A549 (cell line): ENCODE measurements around the gene ANKRD28. TPM values are rescaled to one million over a fixed set of nuclear protein-coding genes. Genes with fewer than 3 reads are reported as not detected.

Experiments
- ATAC-seq, 2 experiments: fragments of 200-7000 bp in 1 of 2; fragments of >200 bp in 1 of 2; cut with Nextera tagmentation in 1 of 2; cut with Tn5 transposase in 1 of 2; 3 replicates each; pipeline versions ENCODE4 v1.8.0 to v1.9.1; 2018 to 2020; ENCODE audit warnings: mild to moderate bottlenecking in 1 of 2, moderate library complexity in 1 of 2
- CTCF ChIA-PET: fragments of 300-600 bp; sonication (Branson Sonifier 250); formaldehyde crosslinking; extraction: SDS; loops from one replicate; lab custom pipeline; 2021; ENCODE audit warnings: antibody characterized with exemption, inconsistent platforms; lab: Yijun Ruan, JAX
- POLR2A ChIA-PET: fragments of 350-600 bp; formaldehyde crosslinking; extraction: SDS; loops from one replicate; lab custom pipeline; 2021; ENCODE audit warnings: antibody characterized with exemption, inconsistent platforms; lab: Yijun Ruan, JAX
- DNase-seq, 2 experiments: peaks; one replicate each; pipeline versions ENCODE4 v3.0.0 to v3.0.0-alpha.2; 2011 to 2016; ENCODE audit warnings: low read depth in 1 of 2, low spot score in 1 of 2
- FAIRE-seq: peaks from 2 replicates; lab custom pipeline; 2011; peaks lifted over from hg19 to GRCh38; lab: Jason Lieb, UNC
- H3K27ac ChIP-seq, 2 experiments: fragments of >200 bp; sonication (Bioruptor Twin); formaldehyde crosslinking; 3 replicates each; pipeline ENCODE4 v1.5.1; 2016 to 2017
- H3K4me1 ChIP-seq: fragments of >200 bp; sonication (Bioruptor Twin); formaldehyde crosslinking; 3 replicates; pipeline ENCODE4 v1.6.1; 2016
- H3K4me2 ChIP-seq: fragments of >200 bp; sonication (Bioruptor Twin); formaldehyde crosslinking; 3 replicates; pipeline ENCODE4 v1.6.1; 2016
- H3K4me3 ChIP-seq: fragments of >200 bp; sonication (Bioruptor Twin); formaldehyde crosslinking; 3 replicates; pipeline ENCODE4 v1.5.1; 2016
- H3K9me3 ChIP-seq: fragments of >200 bp; sonication (Bioruptor Twin); formaldehyde crosslinking; 3 replicates; pipeline ENCODE4 v1.6.1; 2016
- BCL3 ChIP-seq: fragments of >200 bp; sonication (Bioruptor Twin); formaldehyde crosslinking; IDR thresholded peaks from 3 replicates; pipeline ENCODE4 v1.6.1; 2016
- BHLHE40 ChIP-seq: IDR thresholded peaks from 2 replicates; pipeline ENCODE4 v1.6.1; 2012; ENCODE audit warnings: low read depth, low read length, inconsistent platforms
- CBX2 ChIP-seq: fragments of 200-600 bp; sonication (generic); IDR thresholded peaks from 2 replicates; pipeline ENCODE4 v1.6.1; 2016; ENCODE audit warnings: low read depth, mild to moderate bottlenecking, borderline replicate concordance
- CTCF ChIP-seq: fragments of >200 bp; sonication (Bioruptor Twin); formaldehyde crosslinking; IDR thresholded peaks from 3 replicates; pipeline ENCODE4 v1.5.1; 2016
- E2F6 ChIP-seq: IDR thresholded peaks from 2 replicates; pipeline ENCODE4 v1.6.1; 2012; ENCODE audit warnings: low read depth, borderline replicate concordance
- EHF ChIP-seq: fragments of 250-450 bp; sonication (Bioruptor Pico); IDR thresholded peaks from 2 replicates; pipeline ENCODE4 v1.5.0; 2020; ENCODE audit warnings: mild to moderate bottlenecking
- EHMT2 ChIP-seq: fragments of 200-600 bp; sonication (generic); IDR thresholded peaks from 2 replicates; pipeline ENCODE4 v1.6.1; 2016; ENCODE audit warnings: antibody characterized with exemption, low read depth, mild to moderate bottlenecking, moderate library complexity
- ELK1 ChIP-seq: fragments of 150-350 bp; IDR thresholded peaks from 2 replicates; pipeline ENCODE4 v1.6.1; 2014; ENCODE audit warnings: low read depth, mild to moderate bottlenecking, low read length
- EP300 ChIP-seq, 2 experiments: fragments of >200 bp; sonication (Bioruptor Twin); formaldehyde crosslinking; IDR thresholded peaks; 2 replicates in 1 of 2; 3 replicates in 1 of 2; pipeline ENCODE4 v1.6.1; 2016 to 2017
- FOSL2 ChIP-seq, 2 experiments: fragments of 450-650 bp in 1 of 2; fragments of >200 bp in 1 of 2; sonication (Bioruptor Twin) in 1 of 2; formaldehyde crosslinking; IDR thresholded peaks; 2 replicates each; pipeline versions ENCODE4 v1.5.0 to v1.6.1; 2016 to 2020; ENCODE audit warnings: mild to moderate bottlenecking in 1 of 2, moderate library complexity in 1 of 2
- FOXS1 ChIP-seq: fragments of 250-450 bp; sonication (Bioruptor Pico); IDR thresholded peaks from 2 replicates; pipeline ENCODE4 v1.5.0; 2020; ENCODE audit warnings: mild to moderate bottlenecking, moderate library complexity
- HOXB5 ChIP-seq: fragments of 250-450 bp; sonication (Bioruptor Pico); IDR thresholded peaks from 2 replicates; pipeline ENCODE4 v1.5.0; 2020; ENCODE audit warnings: mild to moderate bottlenecking, moderate library complexity
- MAX ChIP-seq: IDR thresholded peaks from 2 replicates; pipeline ENCODE4 v1.6.1; 2012
- MAZ ChIP-seq: fragments of 150-350 bp; IDR thresholded peaks from 2 replicates; pipeline ENCODE4 v1.6.1; 2014; ENCODE audit warnings: antibody characterized with exemption, low read depth, low read length, borderline replicate concordance
- NPAS2 ChIP-seq: fragments of 250-450 bp; sonication (Bioruptor Pico); IDR thresholded peaks from 2 replicates; pipeline ENCODE4 v1.8.0; 2022; ENCODE audit warnings: mild to moderate bottlenecking, moderate library complexity, borderline replicate concordance
- POLR2A ChIP-seq: IDR thresholded peaks from 2 replicates; pipeline ENCODE4 v1.6.1; 2012; ENCODE audit warnings: mild to moderate bottlenecking, low read length
- RAD21 ChIP-seq, 2 experiments: fragments of >200 bp in 1 of 2; sonication (Bioruptor Twin) in 1 of 2; formaldehyde crosslinking in 1 of 2; IDR thresholded peaks in 1 of 2; conservative IDR thresholded peaks in 1 of 2; 2 replicates in 1 of 2; 3 replicates in 1 of 2; pipeline ENCODE4 v1.6.1; 2012 to 2018; ENCODE audit warnings: inconsistent platforms in 1 of 2
- RFX5 ChIP-seq: fragments of 450-650 bp; IDR thresholded peaks from 2 replicates; pipeline ENCODE4 v1.7.1; 2014; ENCODE audit warnings: antibody characterized with exemption, mild to moderate bottlenecking, moderate library complexity
- TP53 ChIP-seq: fragments of 250-450 bp; sonication (Bioruptor Pico); IDR thresholded peaks from 2 replicates; pipeline ENCODE4 v1.5.0; 2021; ENCODE audit warnings: mild to moderate bottlenecking, moderate library complexity
- ZC3H11A ChIP-seq: fragments of 450-650 bp; IDR thresholded peaks from 2 replicates; pipeline ENCODE4 v1.6.1; 2014; ENCODE audit warnings: antibody characterized with exemption, mild to moderate bottlenecking
- ZFP36 ChIP-seq: fragments of 450-650 bp; IDR thresholded peaks from 2 replicates; pipeline ENCODE4 v1.6.1; 2014; ENCODE audit warnings: borderline replicate concordance; ENCODE audit not compliant: partially characterized antibody
- ZSCAN20 ChIP-seq: fragments of 250-450 bp; sonication (Bioruptor Pico); IDR thresholded peaks from 2 replicates; pipeline ENCODE4 v1.8.0; 2022; ENCODE audit warnings: mild to moderate bottlenecking, moderate library complexity
- WGBS: methylation state at CpG from one replicate; pipeline ENCODE4 v1.1.6; 2017; ENCODE audit errors: missing lambda C conversion rate; 5-methylcytosine and 5-hydroxymethylcytosine counted together
- polyA plus RNA-seq, 4 experiments: library from polyadenylated mRNA; depleted of rRNA in 3 of 4; stranded (reverse); fragments of >200 nt; fragmentation: RNase III in 1 of 4; extraction: RNeasy Plus Mini Kit Qiagen cat#74134 plus additional on column Dnase treatment in 1 of 4; gene quantifications; 2 replicates in 3 of 4; 3 replicates in 1 of 4; pipeline ENCODE4 v1.2.3, GENCODE V29; 2011 to 2017
- TF ChIP-seq, protein P1 (sequence below): fragments of 250-450 bp; sonication (Bioruptor Pico); IDR thresholded peaks from 2 replicates; pipeline ENCODE4 v1.5.0; 2020; ENCODE audit warnings: low read depth, mild to moderate bottlenecking, moderate library complexity
- TF ChIP-seq, protein P2 (sequence below): IDR thresholded peaks from 2 replicates; pipeline ENCODE4 v1.6.1; 2012
- TF ChIP-seq, protein P3 (sequence below): fragments of 450-650 bp; IDR thresholded peaks from 2 replicates; pipeline ENCODE4 v1.6.1; 2014; ENCODE audit warnings: antibody characterized with exemption
- TF ChIP-seq, protein P4 (sequence below): fragments of >200 bp; sonication (Bioruptor Twin); formaldehyde crosslinking; IDR thresholded peaks from 2 replicates; pipeline ENCODE4 v1.6.1; 2016

ANKRD28 gene
- polyA plus RNA-seq, 2 of the 4 experiments (the other 2 are of a cell fraction), result 29.9 to 72.0 TPM

GRCh38 chr3:15647611-15648167 is 150.1 kb downstream of the ANKRD28 start:
- POLR2A ChIA-PET, result interaction anchor here (0.5 kb wide), 1 partner anchor 200 kb away, joined by 4 read pairs; no protein-coding TSS in a partner anchor
- WGBS, result 59% methylated on average over 4 of the region's 4 CpGs
- FAIRE-seq (no peak), DNase-seq (no peak), ATAC-seq (no peak)
- Histone ChIP-seq H3K4me1 (peaks cover 31% of the 10 kb centered on the region), H3K4me2 (peak overlapping the region; percentile 74), H3K27ac (peak overlapping the region; percentile 82 to 88), H3K9me3 (no peaks in the 10 kb centered on the region), H3K4me3 (no peak overlapping the region)
- CTCF ChIA-PET, result interaction anchor here (1.8 to 5.3 kb wide), 3 partner anchors 10 to 19 kb away, joined by 7 to 27 read pairs (median 25); no protein-coding TSS in a partner anchor
- TF ChIP-seq MAZ, result no peak
- TF ChIP-seq BHLHE40, result no peak
- TF ChIP-seq, protein P1, sequence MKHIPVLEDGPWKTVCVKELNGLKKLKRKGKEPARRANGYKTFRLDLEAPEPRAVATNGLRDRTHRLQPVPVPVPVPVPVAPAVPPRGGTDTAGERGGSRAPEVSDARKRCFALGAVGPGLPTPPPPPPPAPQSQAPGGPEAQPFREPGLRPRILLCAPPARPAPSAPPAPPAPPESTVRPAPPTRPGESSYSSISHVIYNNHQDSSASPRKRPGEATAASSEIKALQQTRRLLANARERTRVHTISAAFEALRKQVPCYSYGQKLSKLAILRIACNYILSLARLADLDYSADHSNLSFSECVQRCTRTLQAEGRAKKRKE (CRISPR knock-in tag), result peak; percentile 12; the same call in 1 of the 2 replicates

GRCh38 chr3:15646851-15647511 is 150.8 kb downstream of the ANKRD28 start:
- peaks cover 31% of the 10 kb centered on the region for H3K4me1 ChIP-seq
- peak overlapping the region; percentile 74 for H3K4me2 ChIP-seq
- CTCF ChIA-PET, result interaction anchor here (1.6 to 5.3 kb wide), 4 partner anchors 9 to 166 kb away, joined by 4 to 27 read pairs (median 16); no protein-coding TSS in a partner anchor
- H3K9me3 ChIP-seq, result no peaks in the 10 kb centered on the region
- POLR2A ChIA-PET, result interaction anchor here (0.5 to 1.9 kb wide), 4 partner anchors 10 to 199 kb away, joined by 3 to 11 read pairs (median 4); partner anchors contain the start of gene ANKRD28
- ATAC-seq, result peak; percentile 95
- peak; percentile 7 for FAIRE-seq
- peak; percentile 88 to 94 for DNase-seq
- H3K27ac ChIP-seq, result peak overlapping the region; percentile 82 to 88
- 3% methylated on average over 12 of the region's 13 CpGs for WGBS
- peak overlapping the region; percentile 2; the same call in 1 of the 3 replicates for H3K4me3 ChIP-seq
- TF ChIP-seq FOSL2 (IDR thresholded peaks at IDR 0.05) (peak; percentile 92), FOSL2 (CRISPR knock-in tag; IDR thresholded peaks at IDR 0.05) (peak; percentile 95), MAX (peak; percentile 90), TP53 (CRISPR knock-in tag) (no peak), CBX2 (no peak), MAZ (no peak), ELK1 (no peak), CTCF (no peak), POLR2A (no peak), EHMT2 (no peak), ZSCAN20 (CRISPR knock-in tag) (no peak), NPAS2 (CRISPR knock-in tag) (no peak), ZC3H11A (no peak), BCL3 (0 out of 3 replicates have a peak, but pooled peaks have one; percentile 42), EP300 (IDR thresholded peaks at IDR 0.05) (peak in 1 of 2 experiments; percentile 69; a peak in 3 of 5 replicates), RFX5 (no peak), RAD21 (conservative IDR thresholded peaks at IDR 0.05 in 1 of 2, IDR thresholded peaks at IDR 0.05 in 1 of 2) (peak; percentile 18 to 25; a peak in 2 of 5 replicates), HOXB5 (CRISPR knock-in tag) (no peak), FOXS1 (no peak), ZFP36 (no peak), E2F6 (peak; percentile 51; the same call in 1 of the 2 replicates), EHF (CRISPR knock-in tag) (no peak)
- TF ChIP-seq, protein P2, sequence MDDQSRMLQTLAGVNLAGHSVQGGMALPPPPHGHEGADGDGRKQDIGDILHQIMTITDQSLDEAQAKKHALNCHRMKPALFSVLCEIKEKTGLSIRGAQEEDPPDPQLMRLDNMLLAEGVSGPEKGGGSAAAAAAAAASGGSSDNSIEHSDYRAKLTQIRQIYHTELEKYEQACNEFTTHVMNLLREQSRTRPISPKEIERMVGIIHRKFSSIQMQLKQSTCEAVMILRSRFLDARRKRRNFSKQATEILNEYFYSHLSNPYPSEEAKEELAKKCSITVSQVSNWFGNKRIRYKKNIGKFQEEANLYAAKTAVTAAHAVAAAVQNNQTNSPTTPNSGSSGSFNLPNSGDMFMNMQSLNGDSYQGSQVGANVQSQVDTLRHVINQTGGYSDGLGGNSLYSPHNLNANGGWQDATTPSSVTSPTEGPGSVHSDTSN, result peak; percentile 71; the same call in 1 of the 2 replicates
- TF ChIP-seq, protein P3, sequence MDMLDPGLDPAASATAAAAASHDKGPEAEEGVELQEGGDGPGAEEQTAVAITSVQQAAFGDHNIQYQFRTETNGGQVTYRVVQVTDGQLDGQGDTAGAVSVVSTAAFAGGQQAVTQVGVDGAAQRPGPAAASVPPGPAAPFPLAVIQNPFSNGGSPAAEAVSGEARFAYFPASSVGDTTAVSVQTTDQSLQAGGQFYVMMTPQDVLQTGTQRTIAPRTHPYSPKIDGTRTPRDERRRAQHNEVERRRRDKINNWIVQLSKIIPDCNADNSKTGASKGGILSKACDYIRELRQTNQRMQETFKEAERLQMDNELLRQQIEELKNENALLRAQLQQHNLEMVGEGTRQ, result no peak
- TF ChIP-seq, protein P4, sequence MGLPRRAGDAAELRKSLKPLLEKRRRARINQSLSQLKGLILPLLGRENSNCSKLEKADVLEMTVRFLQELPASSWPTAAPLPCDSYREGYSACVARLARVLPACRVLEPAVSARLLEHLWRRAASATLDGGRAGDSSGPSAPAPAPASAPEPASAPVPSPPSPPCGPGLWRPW, result no peak
